Stimulated activated effector memory CD8-positive, alpha-beta T cell treated with anti-CD3 and anti-CD28 coated beads, Interleukin-12 subunit alpha, Interleukin-12 subunit beta, amount 100 ng/mL, for 72 hours (primary cell): ENCODE data around the gene CAMK2D.

Experiments
- ATAC-seq: fragments of 150-1000 bp; cut with Tn5 transposase; 2 replicates; pipeline ENCODE4 v1.10.0; 2021
- DNase-seq, 2 donors: peaks; one replicate each; pipeline ENCODE4 v3.0.0; 2021 to 2022; ENCODE audit warnings: low spot score in 2 of 2
- H3K27ac Mint-ChIP-seq: one replicate; pipeline ENCODE4 v1.8.0; 2022; ENCODE audit warnings: mild to moderate bottlenecking, mixed read lengths
- H3K36me3 Mint-ChIP-seq: one replicate; pipeline ENCODE4 v1.8.0; 2022; ENCODE audit warnings: mild to moderate bottlenecking, mixed read lengths
- H3K4me1 Mint-ChIP-seq: one replicate; pipeline ENCODE4 v1.8.0; 2022; ENCODE audit warnings: mixed read lengths
- H3K4me3 Mint-ChIP-seq: one replicate; pipeline ENCODE4 v1.8.0; 2022; ENCODE audit warnings: mild to moderate bottlenecking, mixed read lengths
- H3K9me3 Mint-ChIP-seq: one replicate; pipeline ENCODE4 v1.8.0; 2022; ENCODE audit warnings: mixed read lengths

Gene CAMK2D

DNA sequence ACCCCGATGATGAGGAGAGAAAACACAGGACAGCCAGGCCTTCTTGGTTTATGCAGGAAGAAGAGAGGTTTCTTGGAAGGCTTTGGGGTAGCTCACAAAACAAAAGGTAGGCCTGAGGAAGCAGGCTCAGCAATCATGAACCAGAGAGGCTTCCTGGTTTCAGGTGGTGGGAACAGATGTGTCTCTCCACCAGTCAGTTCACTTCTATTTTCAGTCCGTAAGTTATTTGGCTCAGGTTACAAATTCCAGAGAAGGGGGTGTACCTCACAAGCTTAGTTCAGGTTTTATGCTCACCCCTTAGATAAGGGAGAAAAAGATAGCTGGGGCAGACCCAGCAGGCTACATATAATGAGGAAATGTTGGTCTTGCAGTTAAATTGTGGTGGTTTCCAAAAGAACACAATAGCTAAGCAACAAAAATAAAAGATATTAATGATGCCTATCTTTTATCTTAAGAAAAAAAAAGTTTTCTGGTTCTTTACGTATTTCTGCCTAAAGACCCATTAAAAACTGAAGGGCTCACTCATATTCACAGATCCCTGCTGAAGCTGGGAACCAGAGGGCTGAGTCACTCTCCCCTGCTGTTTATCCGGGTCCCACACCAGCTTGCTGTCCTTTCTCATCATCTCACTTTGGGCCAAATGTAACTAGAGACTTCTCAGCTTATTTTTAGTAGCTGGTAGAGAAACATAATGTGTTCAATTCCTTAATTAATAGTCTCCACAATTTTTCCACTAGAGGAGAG, 177.0 kb downstream of the CAMK2D start:
- DNase-seq (no peak), ATAC-seq (no peak)
- no peaks in the 10 kb centered on the region for H3K9me3 Mint-ChIP-seq
- H3K4me1 Mint-ChIP-seq, result peaks cover 38% of the 10 kb centered on the region
- no peak overlapping the region for H3K4me3 Mint-ChIP-seq
- H3K36me3 Mint-ChIP-seq, result peaks cover 18% of the 10 kb centered on the region
- H3K27ac Mint-ChIP-seq, result no peak overlapping the region

DNA sequence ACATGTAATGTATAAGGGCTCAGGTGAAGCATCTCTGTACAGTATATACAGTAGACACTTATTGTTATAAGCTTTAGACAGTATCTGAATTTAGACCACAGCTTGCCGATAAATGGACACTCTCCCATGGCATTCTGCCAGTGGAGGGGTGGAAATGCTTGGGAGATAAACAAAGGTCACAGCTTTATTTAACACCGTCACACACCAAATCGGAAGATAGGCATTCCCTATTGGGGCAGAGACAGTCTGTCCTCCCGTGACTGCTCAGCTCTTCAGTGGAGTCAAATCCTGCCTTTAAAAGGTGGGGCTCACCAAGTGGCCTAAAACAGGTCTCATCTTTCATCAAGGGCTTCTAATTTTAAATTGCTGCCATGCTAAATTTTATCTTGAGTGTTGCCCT, 178.8 kb downstream of the CAMK2D start:
- no peak overlapping the region for H3K27ac Mint-ChIP-seq
- peaks cover 24% of the 10 kb centered on the region for H3K36me3 Mint-ChIP-seq
- ATAC-seq (no peak), DNase-seq (no peak)
- peaks cover 37% of the 10 kb centered on the region for H3K4me1 Mint-ChIP-seq
- H3K9me3 Mint-ChIP-seq, result no peaks in the 10 kb centered on the region
- no peak overlapping the region for H3K4me3 Mint-ChIP-seq

DNA sequence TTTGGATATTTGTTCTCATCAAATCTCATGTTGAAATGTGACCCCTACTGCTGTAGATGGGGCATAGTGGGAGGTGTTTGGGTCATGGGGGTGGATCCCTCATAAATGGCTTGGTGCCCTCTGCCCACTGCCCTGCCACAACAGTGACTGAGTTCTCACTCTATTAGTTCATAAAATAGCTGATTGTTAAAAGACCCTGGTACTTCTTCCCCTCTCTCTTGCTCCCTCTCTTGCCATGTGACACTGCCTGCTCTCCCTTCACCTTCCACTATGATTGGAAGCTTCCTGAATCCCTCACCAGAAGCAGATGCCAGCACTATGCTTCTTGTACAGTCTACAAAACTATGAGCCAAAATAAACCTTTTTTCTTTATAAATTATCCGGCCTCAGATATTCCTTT, 182.2 kb downstream of the CAMK2D start:
- DNase-seq (no peak), ATAC-seq (no peak)

DNA sequence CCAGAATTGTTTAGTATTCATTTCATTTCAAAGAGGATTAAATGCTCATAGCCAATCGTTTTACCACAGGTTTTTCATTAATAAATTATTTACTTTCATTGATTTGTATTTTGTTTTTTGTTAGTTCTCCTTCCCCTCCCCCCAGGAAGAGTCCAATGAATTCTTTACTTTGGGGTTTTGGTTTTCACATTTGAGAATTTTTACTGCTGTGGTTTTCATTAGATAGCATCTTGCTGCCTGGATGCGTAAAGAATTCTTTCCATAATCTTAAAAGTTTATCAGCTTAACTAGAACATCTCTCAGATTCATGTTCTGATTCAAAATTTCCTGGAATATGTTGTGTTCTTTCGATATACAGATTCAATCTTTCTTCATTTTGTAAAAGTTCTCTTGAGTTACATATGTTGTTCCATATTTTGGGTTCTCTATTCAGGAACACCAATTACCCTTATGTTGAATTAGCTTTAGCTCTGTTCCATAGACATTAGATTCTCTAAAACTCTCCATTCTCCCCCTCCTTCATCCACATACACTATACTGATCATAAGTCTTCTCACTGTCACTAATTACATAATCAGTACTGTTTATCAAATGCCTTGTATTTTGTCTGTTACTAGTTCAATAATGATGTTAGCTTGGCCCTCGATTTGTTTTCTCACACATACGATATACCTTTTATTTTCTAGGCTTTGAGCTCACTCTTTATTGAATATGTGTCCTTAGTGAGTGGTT, 184.4 kb downstream of the CAMK2D start:
- peaks cover 45% of the 10 kb centered on the region for H3K4me1 Mint-ChIP-seq
- no peak overlapping the region for H3K4me3 Mint-ChIP-seq
- H3K27ac Mint-ChIP-seq, result no peak overlapping the region
- no peaks in the 10 kb centered on the region for H3K9me3 Mint-ChIP-seq
- H3K36me3 Mint-ChIP-seq, result peaks cover 24% of the 10 kb centered on the region
- ATAC-seq (no peak), DNase-seq (no peak)

More for the DNA sequence above, 182.2 kb downstream of the CAMK2D start:
- H3K27ac Mint-ChIP-seq, result peak overlapping the region; percentile 21
- H3K4me1 Mint-ChIP-seq, result peaks cover 37% of the 10 kb centered on the region
- H3K9me3 Mint-ChIP-seq, result no peaks in the 10 kb centered on the region
- peaks cover 24% of the 10 kb centered on the region for H3K36me3 Mint-ChIP-seq
- no peak overlapping the region for H3K4me3 Mint-ChIP-seq

DNA sequence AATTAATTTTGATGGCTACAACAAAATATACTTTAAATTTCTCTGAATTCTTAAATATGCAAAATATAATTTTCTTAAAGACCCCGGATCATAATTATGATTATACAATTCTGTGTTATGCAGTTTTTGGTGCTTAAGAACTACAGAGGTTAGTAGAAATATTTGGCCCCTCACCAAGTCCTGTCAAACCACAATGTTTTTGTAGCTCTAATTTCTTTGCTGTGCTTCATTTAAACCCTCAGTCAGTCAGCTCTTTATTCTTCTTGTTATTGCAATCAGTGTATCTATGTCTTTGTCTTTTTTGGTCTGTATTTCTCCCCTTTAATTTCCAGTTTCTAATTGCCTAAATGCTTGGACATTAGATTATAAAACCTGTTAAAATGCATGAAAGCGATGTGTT, 186.1 kb downstream of the CAMK2D start:
- H3K9me3 Mint-ChIP-seq, result no peaks in the 10 kb centered on the region
- no peak for ATAC-seq
- no peak overlapping the region for H3K27ac Mint-ChIP-seq
- H3K4me1 Mint-ChIP-seq, result peaks cover 50% of the 10 kb centered on the region
- H3K36me3 Mint-ChIP-seq, result peaks cover 12% of the 10 kb centered on the region
- DNase-seq, result no peak
- no peak overlapping the region for H3K4me3 Mint-ChIP-seq

DNA sequence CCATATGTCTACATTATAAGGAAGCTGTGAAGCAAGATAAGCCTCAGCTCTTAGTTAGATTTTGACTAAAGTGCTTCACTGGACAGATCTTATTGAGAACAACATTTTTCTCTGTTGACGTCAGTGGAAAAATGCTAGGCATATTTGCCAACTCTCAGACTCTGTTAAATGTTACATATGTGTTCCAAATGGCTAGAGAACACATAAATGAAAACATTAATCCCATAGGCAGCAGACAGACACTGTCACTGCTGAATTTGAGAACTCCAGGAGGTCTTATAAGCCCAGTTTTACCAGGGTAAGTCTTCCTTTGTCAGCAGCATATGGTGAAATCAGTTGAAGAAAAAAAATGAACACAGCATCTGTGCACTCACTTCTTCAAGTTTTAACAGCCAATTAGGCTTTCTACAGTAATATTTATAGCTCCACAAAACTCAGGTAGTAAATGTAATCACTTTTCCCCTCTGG, 186.9 kb downstream of the CAMK2D start:
- peaks cover 54% of the 10 kb centered on the region for H3K4me1 Mint-ChIP-seq
- no peak overlapping the region for H3K27ac Mint-ChIP-seq
- H3K9me3 Mint-ChIP-seq, result no peaks in the 10 kb centered on the region
- DNase-seq, result no peak
- no peak for ATAC-seq
- no peak overlapping the region for H3K4me3 Mint-ChIP-seq
- H3K36me3 Mint-ChIP-seq, result peaks cover 7% of the 10 kb centered on the region

DNA sequence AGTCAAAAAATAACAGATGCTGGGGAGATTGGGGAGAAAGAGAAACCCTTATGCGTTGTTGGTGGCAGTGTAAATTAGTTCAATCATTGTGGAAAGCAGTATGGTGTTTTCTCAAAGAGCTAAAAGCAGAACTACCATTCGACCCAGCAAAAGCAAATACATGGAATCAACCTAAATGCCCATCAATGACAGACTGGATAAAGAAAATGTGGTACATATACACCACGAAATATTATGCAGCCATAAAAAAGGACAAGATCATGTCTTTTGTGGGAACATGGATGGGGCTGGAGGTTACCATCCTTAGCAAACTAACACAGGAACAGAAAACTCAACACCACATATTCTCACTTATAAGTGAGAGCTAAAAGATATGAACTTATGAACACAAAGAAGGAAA, 188.9 kb downstream of the CAMK2D start:
- Mint-ChIP-seq H3K4me1 (peaks cover 49% of the 10 kb centered on the region), H3K27ac (no peak overlapping the region), H3K4me3 (no peak overlapping the region), H3K36me3 (peaks cover 6% of the 10 kb centered on the region), H3K9me3 (no peaks in the 10 kb centered on the region)
- ATAC-seq, result no peak
- DNase-seq, result no peak

DNA sequence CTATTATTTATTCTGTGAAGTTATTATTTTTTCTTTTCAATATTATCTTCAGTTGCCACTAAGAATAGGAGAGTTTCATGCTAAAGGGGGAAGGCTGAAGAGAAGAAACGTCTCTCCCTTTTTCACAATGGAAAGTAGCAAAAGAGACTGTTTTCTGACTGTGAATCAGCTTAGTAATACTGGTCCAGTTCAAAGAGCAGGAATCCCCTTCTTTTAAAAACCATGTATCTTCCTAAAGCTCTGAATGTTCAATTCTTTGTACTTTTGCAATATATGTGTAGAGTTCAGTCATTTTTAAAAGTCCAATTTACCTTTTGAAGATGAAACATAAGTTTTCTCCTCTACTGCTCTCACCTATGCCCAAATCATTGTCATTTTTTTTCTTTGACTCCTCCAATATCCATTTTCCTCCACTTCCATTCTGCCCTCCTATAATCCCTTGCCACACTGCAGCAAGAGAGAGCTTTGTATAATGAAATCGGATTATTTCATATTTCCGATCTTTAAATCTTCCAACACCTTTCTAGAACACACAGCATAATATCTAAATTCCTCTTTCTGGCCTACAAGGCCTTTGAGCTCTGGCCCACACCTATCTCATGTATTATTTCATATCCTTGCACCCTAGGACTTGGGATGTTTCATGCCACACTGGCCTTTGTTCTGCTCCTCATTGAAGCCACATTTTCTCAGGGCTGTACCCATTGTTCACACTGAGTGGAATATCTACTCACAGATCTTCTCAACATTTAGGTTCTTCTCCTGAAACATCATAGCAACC, 195.3 kb downstream of the CAMK2D start:
- no peak for ATAC-seq
- H3K4me1 Mint-ChIP-seq, result peaks cover 56% of the 10 kb centered on the region
- H3K27ac Mint-ChIP-seq, result no peak overlapping the region
- H3K4me3 Mint-ChIP-seq, result no peak overlapping the region
- no peaks in the 10 kb centered on the region for H3K9me3 Mint-ChIP-seq
- DNase-seq, result no peak
- H3K36me3 Mint-ChIP-seq, result peaks cover 34% of the 10 kb centered on the region

DNA sequence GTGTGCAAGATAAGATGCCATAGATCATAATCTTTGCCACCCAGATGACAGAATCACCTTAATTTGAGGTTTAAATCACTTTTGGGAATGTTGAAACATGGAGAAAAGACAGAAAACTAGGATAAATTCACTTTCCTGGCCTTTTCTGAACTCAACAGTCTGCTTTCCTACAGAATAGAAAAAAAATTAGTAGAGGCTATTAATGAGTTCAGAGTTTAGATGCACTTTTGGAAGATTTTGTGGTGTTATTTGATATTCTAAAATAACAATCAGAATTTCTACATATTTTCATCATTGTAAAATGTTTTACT, 195.9 kb downstream of the CAMK2D start:
- peaks cover 54% of the 10 kb centered on the region for H3K4me1 Mint-ChIP-seq
- no peak overlapping the region for H3K27ac Mint-ChIP-seq
- no peak for DNase-seq
- H3K4me3 Mint-ChIP-seq, result peak overlapping the region; percentile 46
- ATAC-seq, result no peak
- H3K9me3 Mint-ChIP-seq, result no peaks in the 10 kb centered on the region
- peaks cover 34% of the 10 kb centered on the region for H3K36me3 Mint-ChIP-seq

DNA sequence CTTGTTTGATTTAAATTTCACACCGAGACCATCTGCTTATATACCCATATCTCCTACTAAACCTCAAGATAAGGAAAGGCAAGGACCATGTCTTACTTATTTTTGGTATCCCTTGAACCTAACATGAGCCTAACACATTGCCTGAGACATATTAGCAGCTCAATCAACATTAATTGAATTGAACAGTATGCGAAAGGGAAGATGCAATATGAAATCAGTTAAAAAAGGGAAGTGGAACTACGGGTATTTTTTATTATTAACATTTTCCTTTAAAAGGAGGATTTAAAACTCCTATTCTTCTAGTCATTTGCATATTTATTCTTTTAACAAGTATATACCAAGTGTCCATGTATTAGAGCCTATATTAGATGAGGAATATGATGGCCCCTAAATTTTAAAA, 197.0 kb downstream of the CAMK2D start:
- Mint-ChIP-seq H3K9me3 (no peaks in the 10 kb centered on the region), H3K27ac (peak overlapping the region; percentile 68), H3K4me1 (peaks cover 45% of the 10 kb centered on the region), H3K36me3 (peaks cover 34% of the 10 kb centered on the region), H3K4me3 (peak overlapping the region; percentile 46)
- no peak for ATAC-seq
- DNase-seq, result no peak

DNA sequence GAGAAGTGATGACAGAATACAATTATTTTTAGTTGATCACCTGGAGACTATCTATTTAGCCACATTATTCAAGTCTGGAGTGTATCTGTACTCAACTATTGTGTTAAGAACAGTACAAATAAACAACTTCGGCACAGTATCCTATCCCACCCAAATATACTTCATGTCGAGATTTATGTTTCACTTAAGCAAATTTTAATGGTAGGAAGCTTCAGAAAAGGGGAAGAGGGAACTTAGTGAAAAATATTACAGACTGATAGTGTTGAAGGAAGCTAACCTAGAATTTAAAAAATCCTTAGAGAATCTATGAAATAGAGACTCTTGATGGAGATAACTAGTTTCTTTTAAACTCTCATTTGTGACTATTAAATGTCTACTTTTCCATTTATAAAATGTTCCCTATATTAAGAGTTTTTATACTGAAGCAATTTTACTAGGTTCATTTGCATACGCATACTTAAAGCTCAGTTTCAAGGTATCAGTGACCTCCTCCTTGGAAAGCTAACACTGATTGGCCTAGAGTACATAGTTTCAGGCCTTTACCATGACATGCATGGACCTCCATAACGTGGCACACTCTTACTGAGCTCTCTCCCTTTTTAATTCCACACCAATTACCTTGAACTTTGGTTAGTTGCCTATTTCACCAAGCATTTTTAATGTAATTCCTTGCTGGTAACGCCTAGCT, 197.7 kb downstream of the CAMK2D start:
- no peak overlapping the region for H3K4me3 Mint-ChIP-seq

DNA sequence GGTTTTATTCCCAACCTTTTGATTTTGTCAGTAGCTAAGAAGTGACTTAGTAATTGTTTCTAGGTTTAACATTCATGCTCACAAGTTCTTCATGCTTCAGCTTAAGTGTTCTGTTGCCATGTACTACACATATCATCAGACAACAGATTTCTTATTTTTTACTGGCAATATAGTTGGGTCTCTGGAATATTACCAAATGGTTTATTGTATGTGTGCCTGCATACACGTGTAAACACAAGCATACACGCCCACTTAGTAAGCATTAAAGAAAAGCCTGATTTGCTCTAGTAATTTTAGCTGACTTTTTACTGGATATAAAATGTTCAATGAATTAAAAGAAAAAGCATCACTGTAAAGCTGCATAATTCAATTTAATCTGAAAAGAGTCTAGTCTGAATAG, 199.8 kb downstream of the CAMK2D start:
- peaks cover 39% of the 10 kb centered on the region for H3K4me1 Mint-ChIP-seq
- H3K4me3 Mint-ChIP-seq, result no peak overlapping the region
- ATAC-seq, result no peak
- DNase-seq, result no peak
- no peaks in the 10 kb centered on the region for H3K9me3 Mint-ChIP-seq
- peaks cover 28% of the 10 kb centered on the region for H3K36me3 Mint-ChIP-seq
- no peak overlapping the region for H3K27ac Mint-ChIP-seq

More for the DNA sequence above, 197.7 kb downstream of the CAMK2D start:
- H3K9me3 Mint-ChIP-seq, result no peaks in the 10 kb centered on the region
- no peak overlapping the region for H3K27ac Mint-ChIP-seq
- no peak for ATAC-seq
- H3K4me1 Mint-ChIP-seq, result peaks cover 44% of the 10 kb centered on the region
- no peak for DNase-seq
- H3K36me3 Mint-ChIP-seq, result peaks cover 34% of the 10 kb centered on the region

DNA sequence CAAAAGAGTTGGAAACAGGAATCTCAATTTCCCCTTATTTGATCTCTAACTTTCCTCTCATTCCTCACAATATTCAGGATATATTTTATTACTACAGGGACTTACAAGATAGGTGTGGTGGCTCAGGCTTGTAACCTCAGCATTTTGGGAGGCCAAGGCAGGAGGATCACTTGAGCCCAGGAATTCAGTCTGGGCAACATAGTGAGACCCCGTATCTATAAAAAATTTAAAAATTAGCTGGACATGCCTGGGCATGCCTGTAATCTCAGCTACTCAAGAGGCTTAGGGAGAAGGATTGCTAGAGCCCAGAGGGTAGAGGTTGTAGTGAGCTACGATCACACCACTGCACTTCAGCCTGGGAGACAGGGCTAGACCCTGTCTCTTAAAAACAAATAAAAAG, 200.4 kb downstream of the CAMK2D start:
- H3K27ac Mint-ChIP-seq, result no peak overlapping the region
- peaks cover 27% of the 10 kb centered on the region for H3K36me3 Mint-ChIP-seq
- H3K4me3 Mint-ChIP-seq, result no peak overlapping the region
- H3K9me3 Mint-ChIP-seq, result no peaks in the 10 kb centered on the region
- ATAC-seq, result no peak
- DNase-seq, result no peak
- peaks cover 32% of the 10 kb centered on the region for H3K4me1 Mint-ChIP-seq

DNA sequence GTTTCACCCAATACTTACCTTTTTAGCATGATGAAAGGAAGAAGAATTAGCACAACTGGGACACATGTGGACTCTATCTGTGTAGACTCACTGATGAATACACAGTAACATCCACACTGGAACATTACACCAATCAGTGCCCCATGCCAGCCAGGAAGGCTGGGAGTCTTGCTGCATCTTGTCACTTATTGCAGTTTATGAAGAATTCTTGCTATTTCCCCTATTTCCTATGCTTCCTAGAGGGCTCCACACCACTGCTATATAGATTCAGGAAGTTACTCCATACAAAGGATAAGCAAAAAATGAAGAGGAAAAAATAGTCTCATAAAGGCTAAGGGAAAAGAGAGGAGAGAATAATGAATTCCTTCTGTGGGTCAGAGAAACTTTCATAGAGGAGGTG, 201.0 kb downstream of the CAMK2D start:
- DNase-seq (no peak), ATAC-seq (no peak)
- Mint-ChIP-seq H3K4me1 (peaks cover 28% of the 10 kb centered on the region), H3K9me3 (no peaks in the 10 kb centered on the region), H3K4me3 (no peak overlapping the region), H3K36me3 (peaks cover 27% of the 10 kb centered on the region), H3K27ac (no peak overlapping the region)

DNA sequence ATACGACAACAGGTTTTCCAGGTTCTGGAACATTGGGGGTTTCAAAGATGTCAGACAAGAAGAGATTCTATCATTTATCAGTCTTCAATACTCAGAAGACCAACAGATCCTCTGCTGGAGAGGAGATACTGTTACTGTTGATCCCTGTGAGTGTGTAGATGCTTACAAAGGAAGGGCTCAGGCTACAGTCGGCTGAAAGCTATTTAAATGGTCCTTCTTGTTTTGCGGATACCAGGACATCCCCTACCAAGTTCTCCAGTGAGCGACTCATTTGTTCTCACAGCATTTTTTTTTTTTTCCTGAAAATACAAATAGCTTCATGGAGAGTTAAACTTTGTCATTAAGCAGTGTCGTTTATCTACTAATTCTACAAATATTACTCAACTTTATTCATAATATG, 201.6 kb downstream of the CAMK2D start:
- Mint-ChIP-seq H3K36me3 (peaks cover 23% of the 10 kb centered on the region), H3K4me1 (peaks cover 22% of the 10 kb centered on the region), H3K9me3 (no peaks in the 10 kb centered on the region), H3K27ac (no peak overlapping the region), H3K4me3 (no peak overlapping the region)
- DNase-seq, result no peak
- ATAC-seq, result no peak
